ENCODE data around the gene RAB27A.
"Not testable (repeated sequence)": the region's sequence is repeated elsewhere in the genome, so short reads cannot be mapped to it uniquely, and the experiment has no call there.

RAB27A gene

GRCh38 chr15:55255714-55256113 is 33.9 kb downstream of the RAB27A start:
- TF ChIP-seq CTCF (IDR thresholded peaks at IDR 0.05; ENCODE audit: borderline replicate concordance, insufficient read depth, low read depth, low read length), result no peak
- H3K4me3 ChIP-seq (ENCODE audit: low read depth, low read length), result no peak overlapping the region

GRCh38 chr15:55254916-55255679 is 34.5 kb downstream of the RAB27A start:
- no peak for TF ChIP-seq CTCF (IDR thresholded peaks at IDR 0.05; ENCODE audit: borderline replicate concordance, insufficient read depth, low read depth, low read length)
- H3K4me3 ChIP-seq (ENCODE audit: low read depth, low read length), result no peak overlapping the region

GRCh38 chr15:55253580-55253979 is 36.0 kb downstream of the RAB27A start:
- TF ChIP-seq CTCF (IDR thresholded peaks at IDR 0.05; ENCODE audit: borderline replicate concordance, insufficient read depth, low read depth, low read length), result no peak
- no peak overlapping the region for H3K4me3 ChIP-seq (ENCODE audit: low read depth, low read length)

GRCh38 chr15:55252201-55252600 is 37.4 kb downstream of the RAB27A start:
- H3K4me3 ChIP-seq (ENCODE audit: low read depth, low read length), result not testable (repeated sequence)

GRCh38 chr15:55250941-55251340 is 38.7 kb downstream of the RAB27A start:
- H3K4me3 ChIP-seq (ENCODE audit: low read depth, low read length), result no peak overlapping the region
- TF ChIP-seq CTCF (IDR thresholded peaks at IDR 0.05; ENCODE audit: borderline replicate concordance, insufficient read depth, low read depth, low read length), result no peak

- H3K4me3 ChIP-seq (ENCODE audit: low read depth, low read length), result no peak overlapping the region
- no peak for TF ChIP-seq CTCF (IDR thresholded peaks at IDR 0.05; ENCODE audit: borderline replicate concordance, insufficient read depth, low read depth, low read length)
These were observed 39.2 kb downstream of the RAB27A start for GRCh38 chr15:55250392-55250791.

GRCh38 chr15:55249885-55250284 is 39.7 kb downstream of the RAB27A start:
- H3K4me3 ChIP-seq (ENCODE audit: low read depth, low read length), result not testable (repeated sequence)

GRCh38 chr15:55248895-55249294 is 40.7 kb downstream of the RAB27A start:
- no peak overlapping the region for H3K4me3 ChIP-seq (ENCODE audit: low read depth, low read length)
- TF ChIP-seq CTCF (IDR thresholded peaks at IDR 0.05; ENCODE audit: borderline replicate concordance, insufficient read depth, low read depth, low read length), result no peak
